ES-I3 (cell line): Measurements from ENCODE around the gene PHTF1.
"Not testable (repeated sequence)": the region's sequence is repeated elsewhere in the genome, so short reads cannot be mapped to it uniquely, and the experiment has no call there.

Source experiments
- H3K36me3 ChIP-seq: 2 replicates; pipeline ENCODE4 v1.6.1; 2013; ENCODE audit warnings: mild to moderate bottlenecking, low read length, control low read depth, moderate library complexity; ENCODE audit not compliant: insufficient read depth
- H3K4me1 ChIP-seq: 2 replicates; pipeline ENCODE4 v1.6.1; 2013; ENCODE audit warnings: mild to moderate bottlenecking, control low read depth, low read length; ENCODE audit not compliant: insufficient read depth
- H3K9ac ChIP-seq: 2 replicates; pipeline ENCODE4 v1.6.1; 2013; ENCODE audit warnings: low read depth, mild to moderate bottlenecking, low read length, moderate library complexity
- H3K9me3 ChIP-seq: 2 replicates; pipeline ENCODE4 v1.6.1; 2013; ENCODE audit warnings: mild to moderate bottlenecking, low read length, moderate library complexity; ENCODE audit not compliant: control insufficient read depth, insufficient read depth

Gene PHTF1

GRCh38 chr1:113718621-113719020 lies 40.7 kb downstream of the PHTF1 start:
- not testable (repeated sequence) for H3K36me3 ChIP-seq, H3K9ac ChIP-seq, H3K4me1 ChIP-seq
- H3K9me3 ChIP-seq = peaks cover 23% of the 10 kb centered on the region

DNA sequence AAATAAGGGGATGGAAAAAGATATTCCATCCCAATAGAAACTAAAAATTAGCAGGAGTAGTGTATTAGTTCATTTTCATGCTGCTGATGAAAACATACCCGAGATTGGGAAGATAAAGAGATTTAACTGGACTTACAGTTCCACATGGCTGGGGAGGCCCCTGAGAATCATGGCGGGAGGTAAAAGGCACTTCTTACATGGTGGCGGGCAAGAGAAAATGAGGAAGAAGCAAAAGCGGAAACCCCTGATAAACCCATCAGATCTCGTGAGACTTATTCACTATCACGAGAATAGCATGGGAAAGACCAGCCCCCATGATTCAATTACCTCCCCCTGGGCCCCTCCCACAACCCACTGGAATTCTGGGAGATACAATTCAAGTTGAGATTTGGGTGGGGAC lies 41.8 kb downstream of the PHTF1 start:
- peaks cover 23% of the 10 kb centered on the region for H3K9me3 ChIP-seq
- H3K9ac ChIP-seq, H3K36me3 ChIP-seq, H3K4me1 ChIP-seq: not testable (repeated sequence)

DNA sequence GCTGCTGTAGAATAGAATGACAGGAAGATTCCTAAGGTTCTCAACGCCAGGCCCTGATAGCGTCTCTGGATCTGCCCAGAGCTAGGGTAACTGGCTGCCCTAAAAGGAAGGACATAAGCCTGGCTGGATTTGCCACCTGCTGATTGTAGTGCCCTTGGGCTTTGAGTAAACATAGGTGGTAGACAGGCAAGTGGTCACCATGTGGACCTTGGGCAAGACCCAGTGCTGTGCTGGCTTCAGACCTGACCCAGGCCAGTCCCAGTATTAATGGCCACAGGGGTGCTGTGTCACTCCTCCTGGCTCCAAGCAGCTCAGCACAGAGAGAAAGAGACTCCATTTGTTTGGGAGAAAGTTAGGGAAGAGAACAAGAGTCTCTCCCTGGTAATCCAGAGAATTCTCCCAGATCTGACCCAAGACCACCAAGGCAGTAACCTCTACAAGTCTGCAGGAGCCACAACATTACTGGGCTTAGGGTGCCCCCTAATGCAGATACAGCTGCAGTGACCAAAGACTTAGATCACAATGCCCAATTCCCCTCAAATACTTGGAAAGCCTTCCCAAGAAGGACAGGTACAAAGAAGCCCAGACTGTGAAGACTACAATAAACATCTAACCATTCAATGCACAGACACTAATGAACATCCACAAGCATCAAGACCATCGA lies 44.5 kb downstream of the PHTF1 start:
- peaks cover 8% of the 10 kb centered on the region for H3K9me3 ChIP-seq
- peaks cover 3% of the 10 kb centered on the region; the same call in 1 of the 2 replicates for H3K36me3 ChIP-seq
- H3K9ac ChIP-seq = no peak overlapping the region
- no peaks in the 10 kb centered on the region for H3K4me1 ChIP-seq

GRCh38 chr1:113701429-113701828 lies 57.9 kb downstream of the PHTF1 start:
- H3K4me1 ChIP-seq = peaks cover 5% of the 10 kb centered on the region
- no peak overlapping the region for H3K9ac ChIP-seq
- no peaks in the 10 kb centered on the region for H3K9me3 ChIP-seq
- no peaks in the 10 kb centered on the region for H3K36me3 ChIP-seq

DNA sequence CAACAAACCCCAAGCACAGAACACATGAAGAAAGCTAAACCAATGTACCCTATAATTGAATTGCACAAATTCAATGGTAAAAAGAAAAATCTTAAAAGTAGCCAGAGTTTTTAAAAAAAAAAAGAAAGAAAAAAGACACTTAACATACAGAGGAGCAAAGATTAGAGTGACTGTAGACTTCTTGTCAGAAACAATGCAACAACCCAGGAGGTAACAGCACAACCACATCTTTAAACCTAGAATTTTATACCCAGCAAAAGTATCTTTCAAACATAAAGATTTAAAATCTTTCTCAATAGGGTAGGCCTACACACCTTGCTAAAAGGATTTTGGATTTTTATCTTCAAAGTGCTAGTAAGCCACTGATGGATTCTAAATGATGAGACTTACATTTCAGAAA lies 64.4 kb downstream of the PHTF1 start:
- Histone ChIP-seq H3K36me3 (no peaks in the 10 kb centered on the region), H3K9ac (no peak overlapping the region), H3K9me3 (peaks cover 16% of the 10 kb centered on the region), H3K4me1 (no peaks in the 10 kb centered on the region)

- Histone ChIP-seq H3K9ac (no peak overlapping the region), H3K36me3 (no peaks in the 10 kb centered on the region), H3K9me3 (peaks cover 19% of the 10 kb centered on the region)
Measured at GRCh38 chr1:113692824-113693431, 66.4 kb downstream of the PHTF1 start.

GRCh38 chr1:113692342-113692741 lies 66.9 kb downstream of the PHTF1 start:
- H3K36me3 ChIP-seq = no peaks in the 10 kb centered on the region
- peaks cover 19% of the 10 kb centered on the region for H3K9me3 ChIP-seq
- H3K9ac ChIP-seq = no peak overlapping the region
- no peaks in the 10 kb centered on the region for H3K4me1 ChIP-seq

More at GRCh38 chr1:113692824-113693431, 66.4 kb downstream of the PHTF1 start:
- no peaks in the 10 kb centered on the region for H3K4me1 ChIP-seq

GRCh38 chr1:113691184-113691583 lies 68.1 kb downstream of the PHTF1 start:
- Histone ChIP-seq H3K36me3 (no peaks in the 10 kb centered on the region), H3K9ac (no peak overlapping the region), H3K4me1 (no peaks in the 10 kb centered on the region), H3K9me3 (peaks cover 19% of the 10 kb centered on the region)

DNA sequence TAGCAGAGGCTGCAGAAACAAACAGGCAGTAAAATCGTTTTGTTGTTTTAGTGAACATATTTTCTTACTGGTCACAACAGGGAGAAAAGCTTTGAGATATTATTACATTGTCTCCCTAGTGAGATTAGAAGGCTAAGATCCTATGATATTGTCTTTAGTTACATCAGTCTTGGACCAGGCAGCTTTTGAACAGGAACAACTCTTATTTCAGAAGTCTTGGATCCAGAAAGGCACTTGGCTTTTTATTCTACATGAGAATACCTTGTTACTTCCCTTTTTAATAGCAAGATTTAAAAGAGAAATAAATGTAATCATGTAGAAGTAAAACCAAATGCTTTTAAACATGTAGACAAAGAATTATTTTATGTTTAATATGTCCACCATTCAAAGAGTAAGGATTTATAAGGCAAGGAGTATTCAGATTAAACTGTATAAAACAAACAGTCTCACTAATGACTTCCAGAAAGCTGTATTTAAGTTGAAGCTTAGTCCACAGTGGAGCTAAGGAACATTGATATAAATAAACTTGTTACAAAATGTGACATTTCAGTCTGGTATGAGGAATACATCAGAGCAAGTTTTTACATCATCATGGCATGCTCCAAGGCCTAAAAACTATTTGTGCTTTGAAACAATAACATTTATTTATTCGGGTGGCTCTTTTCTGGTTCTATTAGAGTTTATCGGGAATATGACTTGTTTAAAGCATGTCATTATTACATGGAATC lies 72.2 kb downstream of the PHTF1 start:
- H3K36me3 ChIP-seq = no peaks in the 10 kb centered on the region
- peaks cover 4% of the 10 kb centered on the region for H3K9me3 ChIP-seq
- H3K4me1 ChIP-seq = no peaks in the 10 kb centered on the region; the same call in 1 of the 2 replicates
- no peak overlapping the region for H3K9ac ChIP-seq

GRCh38 chr1:113684153-113684541 lies 75.1 kb downstream of the PHTF1 start:
- H3K36me3 ChIP-seq = no peaks in the 10 kb centered on the region
- H3K9ac ChIP-seq = no peak overlapping the region
- no peaks in the 10 kb centered on the region for H3K9me3 ChIP-seq
- peaks cover 10% of the 10 kb centered on the region for H3K4me1 ChIP-seq

GRCh38 chr1:113683384-113684152 lies 75.7 kb downstream of the PHTF1 start:
- H3K4me1 ChIP-seq = peaks cover 10% of the 10 kb centered on the region
- no peaks in the 10 kb centered on the region for H3K9me3 ChIP-seq
- H3K36me3 ChIP-seq = no peaks in the 10 kb centered on the region
- no peak overlapping the region for H3K9ac ChIP-seq

DNA sequence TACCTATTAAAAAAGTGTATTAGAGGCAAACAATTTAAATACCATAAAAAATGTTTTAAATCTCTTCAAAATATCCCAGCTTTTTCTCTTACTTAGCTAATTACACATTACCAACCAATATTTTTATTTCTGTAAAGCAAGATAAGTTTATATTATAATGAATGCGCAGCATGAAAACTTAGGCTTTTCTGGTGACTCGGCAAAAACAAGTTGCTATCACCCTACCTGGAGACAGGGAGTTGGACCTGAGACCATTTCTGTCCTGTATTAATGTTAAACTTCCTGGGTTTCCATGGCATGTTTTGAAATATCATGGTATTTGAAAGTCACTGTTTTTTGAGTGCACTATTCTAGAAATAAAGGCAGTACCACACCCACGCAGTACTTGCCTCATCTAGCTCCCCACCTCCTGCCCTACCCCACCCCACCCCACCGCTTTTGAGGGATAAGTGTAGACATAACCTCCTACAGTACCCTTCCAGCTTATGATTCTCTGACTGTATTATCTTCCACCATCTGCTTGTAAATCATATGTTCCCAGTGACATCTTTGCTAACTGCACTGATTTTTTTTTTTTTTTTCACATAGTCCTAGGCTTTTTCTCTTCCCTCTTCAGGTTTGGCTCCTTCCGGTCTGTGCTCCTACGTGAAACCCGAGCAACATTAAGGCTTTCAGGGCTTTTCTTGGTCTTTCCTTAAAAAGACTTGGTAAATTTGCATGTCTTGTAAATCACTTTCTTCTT lies 77.5 kb downstream of the PHTF1 start:
- Histone ChIP-seq H3K36me3 (no peaks in the 10 kb centered on the region), H3K4me1 (peaks cover 10% of the 10 kb centered on the region), H3K9me3 (no peaks in the 10 kb centered on the region), H3K9ac (no peak overlapping the region)

- no peaks in the 10 kb centered on the region for H3K9me3 ChIP-seq
- no peaks in the 10 kb centered on the region for H3K36me3 ChIP-seq
- peaks cover 10% of the 10 kb centered on the region for H3K4me1 ChIP-seq
- H3K9ac ChIP-seq = no peak overlapping the region
Measured at GRCh38 chr1:113678159-113678469, 81.2 kb downstream of the PHTF1 start.
